ENCODE results near the gene SRA1.

DNA sequence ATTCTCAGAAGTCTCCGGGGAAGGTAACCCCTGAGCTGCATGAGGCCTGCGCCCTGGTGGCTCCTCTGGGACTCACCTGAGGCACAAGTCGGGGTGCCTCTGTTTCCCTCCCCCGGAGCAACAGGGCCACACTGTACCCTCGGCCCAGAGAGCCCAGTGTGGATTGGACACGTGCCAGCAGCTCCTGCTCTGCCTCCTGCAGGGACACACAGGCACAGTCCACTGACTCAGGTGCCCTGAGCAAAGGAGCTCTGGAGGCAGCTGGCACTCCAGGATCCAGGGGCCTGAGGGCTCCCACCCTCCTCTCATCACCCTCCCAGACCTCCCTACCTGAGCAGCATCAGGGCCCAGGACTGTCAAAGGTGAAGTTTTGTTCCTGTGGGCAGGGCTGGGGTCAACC is 36.9 kb upstream of the SRA1 start:
- TF ChIP-seq, protein P1, sequence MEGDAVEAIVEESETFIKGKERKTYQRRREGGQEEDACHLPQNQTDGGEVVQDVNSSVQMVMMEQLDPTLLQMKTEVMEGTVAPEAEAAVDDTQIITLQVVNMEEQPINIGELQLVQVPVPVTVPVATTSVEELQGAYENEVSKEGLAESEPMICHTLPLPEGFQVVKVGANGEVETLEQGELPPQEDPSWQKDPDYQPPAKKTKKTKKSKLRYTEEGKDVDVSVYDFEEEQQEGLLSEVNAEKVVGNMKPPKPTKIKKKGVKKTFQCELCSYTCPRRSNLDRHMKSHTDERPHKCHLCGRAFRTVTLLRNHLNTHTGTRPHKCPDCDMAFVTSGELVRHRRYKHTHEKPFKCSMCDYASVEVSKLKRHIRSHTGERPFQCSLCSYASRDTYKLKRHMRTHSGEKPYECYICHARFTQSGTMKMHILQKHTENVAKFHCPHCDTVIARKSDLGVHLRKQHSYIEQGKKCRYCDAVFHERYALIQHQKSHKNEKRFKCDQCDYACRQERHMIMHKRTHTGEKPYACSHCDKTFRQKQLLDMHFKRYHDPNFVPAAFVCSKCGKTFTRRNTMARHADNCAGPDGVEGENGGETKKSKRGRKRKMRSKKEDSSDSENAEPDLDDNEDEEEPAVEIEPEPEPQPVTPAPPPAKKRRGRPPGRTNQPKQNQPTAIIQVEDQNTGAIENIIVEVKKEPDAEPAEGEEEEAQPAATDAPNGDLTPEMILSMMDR (IDR thresholded peaks at IDR 0.05; ENCODE audit: poor library complexity): no peak
- no peak for TF ChIP-seq EZH2 (IDR thresholded peaks at IDR 0.05; ENCODE audit: borderline replicate concordance)

Data from hepatocyte (in vitro differentiated cells).